NCI-H1048 (cell line): ENCODE results near the gene LETMD1.
A peak's percentile ranks its signal among the peaks of the same experiment; 100 is the strongest.
"Not testable (repeated sequence)": the region's sequence is repeated elsewhere in the genome, so short reads cannot be mapped to it uniquely, and the experiment has no call there.

Experiments used
- DNase-seq: peaks from one replicate; lab custom pipeline; 2025; lab: John Stamatoyannopoulos, UW

LETMD1 gene

GRCh38 chr12:51047655-51048540 lies at the start of gene LETMD1:
LETMD1 (plus strand) TSS chr12:51048327; CDS start chr12:51048357, 30 bp downstream.
- DNase-seq: peak; percentile 87

GRCh38 chr12:50999093-50999492 lies 49.0 kb upstream of the LETMD1 start:
- DNase-seq: no peak

GRCh38 chr12:51000245-51000644 lies 47.9 kb upstream of the LETMD1 start:
- no peak for DNase-seq

- no peak for DNase-seq
Measured at GRCh38 chr12:51001799-51002198, 46.3 kb upstream of the LETMD1 start.

GRCh38 chr12:51004504-51004903 lies 43.6 kb upstream of the LETMD1 start:
- no peak for DNase-seq

- DNase-seq: no peak
Measured at GRCh38 chr12:51005030-51005429, 43.1 kb upstream of the LETMD1 start.

- DNase-seq: no peak
Measured at GRCh38 chr12:51005671-51006070, 42.5 kb upstream of the LETMD1 start.

GRCh38 chr12:51008329-51009055 lies 39.6 kb upstream of the LETMD1 start:
- no peak for DNase-seq

- DNase-seq: no peak
Measured at GRCh38 chr12:51009056-51009440, 39.1 kb upstream of the LETMD1 start.

GRCh38 chr12:51011955-51012354 lies 36.2 kb upstream of the LETMD1 start:
- DNase-seq: no peak

- DNase-seq: no peak
Measured at GRCh38 chr12:51012570-51013236, 35.4 kb upstream of the LETMD1 start.

GRCh38 chr12:51013441-51013840 lies 34.7 kb upstream of the LETMD1 start:
- no peak for DNase-seq

- not testable (repeated sequence) for DNase-seq
Measured at GRCh38 chr12:51014467-51014866, 33.7 kb upstream of the LETMD1 start.

GRCh38 chr12:51017452-51017851 lies 30.7 kb upstream of the LETMD1 start:
- no peak for DNase-seq

GRCh38 chr12:51018956-51019355 lies 29.2 kb upstream of the LETMD1 start:
- DNase-seq: no peak

GRCh38 chr12:51019927-51020326 lies 28.2 kb upstream of the LETMD1 start:
- DNase-seq: no peak

GRCh38 chr12:51020448-51021182 lies 27.5 kb upstream of the LETMD1 start:
- no peak for DNase-seq

- no peak for DNase-seq
Measured at GRCh38 chr12:51021694-51022093, 26.4 kb upstream of the LETMD1 start.

GRCh38 chr12:51023625-51024382 lies 24.3 kb upstream of the LETMD1 start:
- no peak for DNase-seq

GRCh38 chr12:51025338-51025835 lies 22.7 kb upstream of the LETMD1 start:
- no peak for DNase-seq
